Spleen (tissue), 7 donors: ENCODE results near the gene RBM4B.

Experiments
- CTCF ChIP-seq, 11 experiments: fragments of 200-600 bp in 7 of 11; fragments of 450-650 bp in 4 of 11; sonication (generic) in 4 of 11; IDR thresholded peaks in 8 of 11; conservative IDR thresholded peaks in 3 of 11; 1 replicate in 7 of 11; 2 replicates in 4 of 11; pipeline versions ENCODE4 v1.4.0 to v1.8.0; 2016 to 2021; ENCODE audit warnings: antibody characterized with exemption in 11 of 11, inconsistent platforms in 4 of 11, mild to moderate bottlenecking in 1 of 11
- POLR2A ChIP-seq, 3 donors: fragments of 450-650 bp; IDR thresholded peaks; one replicate each; pipeline ENCODE4 v1.5.1; 2017; ENCODE audit warnings: antibody characterized with exemption in 3 of 3, mild to moderate bottlenecking in 1 of 3
- donor health status: DM: no; HTN: no; CAD: no; lungs with moderate emphysema.
- donor health status: DM: no; HTN: no; CAD: no.
- donor health status: DM: no; HTN: no; CAD: no.

DNA sequence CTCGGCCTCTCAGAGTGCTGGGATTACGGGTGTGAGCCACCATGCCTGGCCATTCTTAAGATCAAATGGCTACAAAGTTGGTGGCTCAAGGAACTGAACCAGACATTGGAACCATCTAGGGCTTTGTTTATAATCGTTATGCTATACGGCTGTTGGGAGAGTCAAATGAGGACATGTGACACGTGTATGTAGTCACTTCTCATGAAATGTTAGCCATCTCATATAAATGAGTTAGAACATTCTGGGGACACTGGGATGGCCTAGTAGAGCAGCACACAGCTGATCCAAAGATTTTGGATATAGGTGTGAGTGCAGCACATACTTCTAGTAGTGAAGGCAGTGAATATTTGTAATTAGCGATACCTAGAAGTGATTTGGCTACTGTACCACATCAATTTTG lies 45.8 kb downstream of the RBM4B start:
- no peak for TF ChIP-seq POLR2A (IDR thresholded peaks at IDR 0.05)
- no peak for TF ChIP-seq CTCF (IDR thresholded peaks at IDR 0.05 in 8 of 11, conservative IDR thresholded peaks at IDR 0.05 in 3 of 11)
